Testis (tissue), 2 donors: ENCODE results near the gene FEV.

Source experiments
- POLR2A ChIP-seq: fragments of 450-650 bp; IDR thresholded peaks from one replicate; pipeline ENCODE4 v1.6.1; 2017; ENCODE audit warnings: antibody characterized with exemption, mild to moderate bottlenecking, moderate library complexity
- TF ChIP-seq, protein P1 (sequence below), 3 experiments: fragments of 450-650 bp in 2 of 3; fragments of 200-600 bp in 1 of 3; sonication (generic) in 1 of 3; IDR thresholded peaks; one replicate each; pipeline ENCODE4 v1.5.1; 2016 to 2019; ENCODE audit warnings: antibody characterized with exemption in 3 of 3, mild to moderate bottlenecking in 2 of 3, moderate library complexity in 1 of 3

DNA sequence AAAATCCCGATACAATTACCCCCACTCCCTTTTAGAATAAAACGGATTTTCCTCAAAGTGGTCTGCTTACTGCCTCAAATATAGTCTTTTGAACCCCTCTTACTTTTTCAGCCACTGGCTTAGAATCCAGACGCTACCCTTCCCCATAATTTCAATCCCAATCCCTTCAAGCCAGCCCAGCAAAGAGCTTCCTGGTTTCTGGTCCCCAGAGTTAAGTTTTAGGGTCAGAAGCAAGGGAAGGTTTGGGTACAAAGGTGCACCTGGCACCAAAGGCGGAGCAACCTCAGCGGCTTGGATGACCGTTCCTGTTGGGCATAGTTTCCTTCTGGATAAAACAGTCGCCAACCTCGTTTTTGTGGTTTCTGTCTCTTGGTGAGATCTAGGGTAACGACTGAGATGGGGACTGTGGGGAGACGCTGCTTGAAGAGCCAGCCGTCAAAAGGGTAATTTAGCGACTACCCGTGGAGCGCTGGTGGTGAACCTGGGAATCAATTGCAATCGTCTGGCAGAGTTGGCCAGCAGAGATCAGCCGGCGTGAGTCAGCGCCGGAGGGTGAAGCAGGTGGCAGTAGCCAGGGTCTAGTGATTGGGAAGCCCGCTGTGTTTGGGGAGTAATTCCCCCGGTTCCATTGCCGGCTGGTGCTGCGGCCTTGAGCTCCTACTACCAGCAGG is 1.6 kb downstream of the FEV start:
- TF ChIP-seq, protein P1, sequence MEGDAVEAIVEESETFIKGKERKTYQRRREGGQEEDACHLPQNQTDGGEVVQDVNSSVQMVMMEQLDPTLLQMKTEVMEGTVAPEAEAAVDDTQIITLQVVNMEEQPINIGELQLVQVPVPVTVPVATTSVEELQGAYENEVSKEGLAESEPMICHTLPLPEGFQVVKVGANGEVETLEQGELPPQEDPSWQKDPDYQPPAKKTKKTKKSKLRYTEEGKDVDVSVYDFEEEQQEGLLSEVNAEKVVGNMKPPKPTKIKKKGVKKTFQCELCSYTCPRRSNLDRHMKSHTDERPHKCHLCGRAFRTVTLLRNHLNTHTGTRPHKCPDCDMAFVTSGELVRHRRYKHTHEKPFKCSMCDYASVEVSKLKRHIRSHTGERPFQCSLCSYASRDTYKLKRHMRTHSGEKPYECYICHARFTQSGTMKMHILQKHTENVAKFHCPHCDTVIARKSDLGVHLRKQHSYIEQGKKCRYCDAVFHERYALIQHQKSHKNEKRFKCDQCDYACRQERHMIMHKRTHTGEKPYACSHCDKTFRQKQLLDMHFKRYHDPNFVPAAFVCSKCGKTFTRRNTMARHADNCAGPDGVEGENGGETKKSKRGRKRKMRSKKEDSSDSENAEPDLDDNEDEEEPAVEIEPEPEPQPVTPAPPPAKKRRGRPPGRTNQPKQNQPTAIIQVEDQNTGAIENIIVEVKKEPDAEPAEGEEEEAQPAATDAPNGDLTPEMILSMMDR (IDR thresholded peaks at IDR 0.05), result no peak
- no peak for TF ChIP-seq POLR2A
